GM19438 (cell line): ENCODE measurements around the gene ZFYVE16.
"Not testable (repeated sequence)": the region's sequence is repeated elsewhere in the genome, so short reads cannot be mapped to it uniquely, and the experiment has no call there.

Source experiments
- ATAC-seq: cut with Tn5 transposase; IDR thresholded peaks from one replicate; pipeline ENCODE4 v1.9.1; 2021; ENCODE audit warnings: low read depth; ENCODE audit not compliant: unreplicated experiment

The ZFYVE16 gene

GRCh38 chr5:80409367-80409966 lies 1.6 kb downstream of the ZFYVE16 start:
- ATAC-seq = no peak

- ATAC-seq = no peak
Measured at GRCh38 chr5:80411589-80412219, 3.8 kb downstream of the ZFYVE16 start.

GRCh38 chr5:80414113-80414512 lies 6.2 kb downstream of the ZFYVE16 start:
- no peak for ATAC-seq

GRCh38 chr5:80417973-80418372 lies 10.1 kb downstream of the ZFYVE16 start:
- no peak for ATAC-seq

- not testable (repeated sequence) for ATAC-seq
Measured at GRCh38 chr5:80424365-80424764, 16.5 kb downstream of the ZFYVE16 start.

- no peak for ATAC-seq
Measured at GRCh38 chr5:80435476-80435875, 27.6 kb downstream of the ZFYVE16 start.

- no peak for ATAC-seq
Measured at GRCh38 chr5:80437326-80437725, 29.5 kb downstream of the ZFYVE16 start.

GRCh38 chr5:80438739-80439138 lies 30.9 kb downstream of the ZFYVE16 start:
- no peak for ATAC-seq

- no peak for ATAC-seq
Measured at GRCh38 chr5:80439213-80439612, 31.3 kb downstream of the ZFYVE16 start.

GRCh38 chr5:80442742-80443141 lies 34.9 kb downstream of the ZFYVE16 start:
- no peak for ATAC-seq

GRCh38 chr5:80453366-80453765 lies 45.5 kb downstream of the ZFYVE16 start:
- no peak for ATAC-seq

- no peak for ATAC-seq
Measured at GRCh38 chr5:80463269-80463668, 55.4 kb downstream of the ZFYVE16 start.

- no peak for ATAC-seq
Measured at GRCh38 chr5:80466669-80467485, 59.0 kb downstream of the ZFYVE16 start.

- no peak for ATAC-seq
Measured at GRCh38 chr5:80468131-80468530, 60.3 kb downstream of the ZFYVE16 start.

GRCh38 chr5:80470631-80471030 lies 62.8 kb downstream of the ZFYVE16 start:
- not testable (repeated sequence) for ATAC-seq

GRCh38 chr5:80474929-80475328 lies 67.1 kb downstream of the ZFYVE16 start:
- ATAC-seq = no peak

- ATAC-seq = no peak
Measured at GRCh38 chr5:80479713-80480112, 71.8 kb downstream of the ZFYVE16 start.

- no peak for ATAC-seq
Measured at GRCh38 chr5:80480354-80480753, 72.5 kb downstream of the ZFYVE16 start.

- no peak for ATAC-seq
Measured at GRCh38 chr5:80481019-80481893, 73.4 kb downstream of the ZFYVE16 start.

- ATAC-seq = no peak
Measured at GRCh38 chr5:80482578-80482977, 74.7 kb downstream of the ZFYVE16 start.
